GM12875 (cell line): Measurements from ENCODE around the gene RIC8A.

Experiments
- H3K4me3 ChIP-seq: one replicate; pipeline ENCODE4 v1.5.1; 2011; ENCODE audit warnings: low read depth, low read length, control low read depth
- TF ChIP-seq, protein P1 (sequence below): IDR thresholded peaks from 2 replicates; pipeline ENCODE4 v1.5.1; 2011; ENCODE audit warnings: low read depth, mild to moderate bottlenecking, control low read depth, inconsistent platforms, low read length, moderate library complexity, borderline replicate concordance; ENCODE audit not compliant: insufficient read depth

Gene RIC8A

DNA sequence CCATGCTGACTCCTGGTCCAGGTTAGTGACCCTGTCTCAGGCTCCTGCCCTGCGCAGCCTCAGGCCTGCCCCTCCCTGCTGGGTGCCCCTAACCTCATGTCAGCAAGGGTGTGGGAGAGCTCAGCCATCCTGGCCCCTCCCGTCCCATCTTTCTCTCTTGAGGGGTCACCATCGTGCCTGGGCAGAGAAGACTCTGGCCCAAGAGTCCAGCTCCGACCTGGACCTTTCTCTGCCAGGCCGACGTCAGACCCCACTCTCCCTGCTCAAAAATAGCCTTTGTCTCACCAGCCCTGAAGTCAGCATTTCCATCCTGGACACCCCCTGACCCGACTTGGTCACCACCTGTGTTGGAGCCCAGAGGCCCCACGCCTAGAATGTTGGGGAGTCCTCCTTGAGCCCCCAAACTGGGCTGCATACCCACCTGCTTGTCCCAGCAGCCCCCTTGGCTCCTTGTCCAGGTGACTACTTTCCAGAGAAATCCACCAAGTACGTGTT is 9.7 kb upstream of the RIC8A start:
- TF ChIP-seq, protein P1, sequence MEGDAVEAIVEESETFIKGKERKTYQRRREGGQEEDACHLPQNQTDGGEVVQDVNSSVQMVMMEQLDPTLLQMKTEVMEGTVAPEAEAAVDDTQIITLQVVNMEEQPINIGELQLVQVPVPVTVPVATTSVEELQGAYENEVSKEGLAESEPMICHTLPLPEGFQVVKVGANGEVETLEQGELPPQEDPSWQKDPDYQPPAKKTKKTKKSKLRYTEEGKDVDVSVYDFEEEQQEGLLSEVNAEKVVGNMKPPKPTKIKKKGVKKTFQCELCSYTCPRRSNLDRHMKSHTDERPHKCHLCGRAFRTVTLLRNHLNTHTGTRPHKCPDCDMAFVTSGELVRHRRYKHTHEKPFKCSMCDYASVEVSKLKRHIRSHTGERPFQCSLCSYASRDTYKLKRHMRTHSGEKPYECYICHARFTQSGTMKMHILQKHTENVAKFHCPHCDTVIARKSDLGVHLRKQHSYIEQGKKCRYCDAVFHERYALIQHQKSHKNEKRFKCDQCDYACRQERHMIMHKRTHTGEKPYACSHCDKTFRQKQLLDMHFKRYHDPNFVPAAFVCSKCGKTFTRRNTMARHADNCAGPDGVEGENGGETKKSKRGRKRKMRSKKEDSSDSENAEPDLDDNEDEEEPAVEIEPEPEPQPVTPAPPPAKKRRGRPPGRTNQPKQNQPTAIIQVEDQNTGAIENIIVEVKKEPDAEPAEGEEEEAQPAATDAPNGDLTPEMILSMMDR, result no peak
- H3K4me3 ChIP-seq, result no peak overlapping the region

DNA sequence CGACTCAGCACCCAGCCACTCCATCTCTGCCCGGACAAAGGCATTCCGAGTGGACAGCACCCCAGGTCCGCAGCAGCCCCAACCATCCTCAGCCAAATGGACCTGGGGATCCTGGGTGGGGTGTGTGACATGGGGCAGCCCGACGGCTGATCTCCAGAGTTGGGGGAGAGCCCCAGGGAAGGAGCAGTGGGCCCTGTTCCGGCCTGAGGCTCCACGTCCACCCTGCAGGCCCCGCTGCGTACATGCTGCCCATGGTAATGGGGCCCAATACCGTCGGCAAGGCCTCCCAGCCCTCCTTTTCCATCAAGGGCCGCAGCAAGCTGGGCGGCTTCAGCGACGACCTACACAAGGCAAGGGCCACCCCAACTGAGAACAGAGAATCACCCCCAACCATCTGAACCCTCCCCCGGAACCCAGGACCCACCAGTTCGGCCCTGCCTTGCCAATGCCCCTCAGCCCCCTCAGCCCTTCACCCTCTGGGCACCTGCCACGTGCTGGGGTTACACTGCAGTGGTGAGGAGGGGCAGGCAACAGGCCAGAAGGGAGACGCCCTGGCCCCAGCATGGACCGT is 9.2 kb upstream of the RIC8A start:
- no peak overlapping the region for H3K4me3 ChIP-seq
- TF ChIP-seq, protein P1, result no peak

DNA sequence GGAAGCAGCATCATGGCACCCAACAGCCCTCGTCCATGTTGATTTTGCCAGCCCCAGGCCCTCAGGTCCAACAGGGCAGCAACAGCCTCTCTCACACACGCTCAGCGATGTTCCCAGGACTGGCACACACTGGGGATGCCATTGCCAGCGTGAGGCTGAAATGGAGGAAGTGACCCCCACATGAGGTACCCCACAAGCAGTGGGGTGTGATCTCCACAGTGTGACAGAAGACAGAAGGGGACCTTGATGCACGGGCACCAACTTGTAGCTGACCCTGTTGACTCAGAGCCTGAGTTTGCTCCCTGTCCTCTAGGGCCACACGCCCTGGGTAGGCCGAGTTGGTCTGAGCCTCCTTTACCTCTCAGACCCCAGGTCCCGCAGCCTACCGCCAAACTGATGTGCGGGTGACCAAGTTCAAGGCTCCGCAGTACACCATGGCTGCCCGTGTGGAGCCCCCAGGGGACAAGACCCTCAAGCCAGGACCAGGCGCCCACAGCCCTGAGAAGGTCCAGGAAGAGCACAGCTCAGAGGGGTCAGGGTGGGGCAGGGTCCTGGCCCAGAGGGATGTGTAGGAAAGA is 8.4 kb upstream of the RIC8A start:
- H3K4me3 ChIP-seq, result no peak overlapping the region
- TF ChIP-seq, protein P1, result no peak

DNA sequence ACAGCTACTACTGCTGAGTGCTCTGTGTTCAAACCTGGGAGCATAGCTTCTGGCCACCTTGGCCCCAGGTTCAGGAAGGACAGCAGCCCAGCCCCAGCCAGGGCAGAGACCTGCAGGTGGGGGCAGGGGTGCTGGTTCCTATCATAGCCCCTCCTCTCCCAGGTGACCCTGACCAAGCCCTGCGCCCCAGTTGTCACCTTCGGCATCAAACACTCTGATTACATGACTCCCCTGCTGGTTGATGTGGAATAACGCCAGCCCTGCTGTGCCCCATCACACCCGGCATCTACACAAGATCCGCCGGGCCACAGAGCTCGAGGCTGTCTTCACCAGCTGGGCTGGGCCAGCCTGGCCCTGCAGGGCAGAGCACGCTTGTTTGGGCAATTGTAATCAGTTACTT is 7.7 kb upstream of the RIC8A start:
- TF ChIP-seq, protein P1, result no peak
- no peak overlapping the region for H3K4me3 ChIP-seq

DNA sequence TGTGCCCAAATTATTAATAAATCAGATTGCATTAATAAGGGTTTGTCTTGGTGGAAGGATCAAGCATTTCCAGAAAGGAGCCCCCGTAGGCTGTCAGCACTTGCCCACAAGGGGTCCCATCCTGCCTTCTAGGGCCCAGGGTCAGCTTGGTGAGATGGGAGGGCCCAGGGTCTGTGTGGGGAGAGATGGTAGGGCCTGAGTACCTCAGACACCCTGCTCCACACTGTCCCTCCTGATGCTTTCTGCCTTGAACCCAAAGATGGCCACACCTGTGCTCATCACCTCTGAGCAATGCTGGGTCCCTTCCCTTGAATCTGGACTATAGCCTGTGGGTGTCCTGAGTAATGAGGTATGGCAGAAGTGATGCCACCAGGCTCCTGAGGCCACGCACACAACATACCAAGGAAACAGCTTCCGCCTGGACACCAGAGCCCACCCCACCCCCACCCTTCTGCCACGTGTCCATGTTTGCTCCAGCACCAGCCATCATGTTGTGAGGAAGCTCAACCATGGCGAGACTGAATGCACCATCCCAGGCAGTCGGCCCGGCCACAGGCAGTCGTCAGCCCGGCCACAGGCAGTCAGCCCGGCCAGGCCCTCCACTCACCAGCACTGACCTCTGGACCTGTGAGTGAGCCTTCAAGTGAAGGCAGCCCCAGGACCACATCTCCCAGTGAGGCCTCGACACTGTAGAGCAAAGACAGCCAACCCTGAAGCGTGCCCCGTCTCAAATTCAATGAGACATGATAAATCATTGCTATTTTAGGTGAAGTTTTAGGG is 7.1 kb upstream of the RIC8A start:
- no peak overlapping the region for H3K4me3 ChIP-seq
- TF ChIP-seq, protein P1, result no peak

DNA sequence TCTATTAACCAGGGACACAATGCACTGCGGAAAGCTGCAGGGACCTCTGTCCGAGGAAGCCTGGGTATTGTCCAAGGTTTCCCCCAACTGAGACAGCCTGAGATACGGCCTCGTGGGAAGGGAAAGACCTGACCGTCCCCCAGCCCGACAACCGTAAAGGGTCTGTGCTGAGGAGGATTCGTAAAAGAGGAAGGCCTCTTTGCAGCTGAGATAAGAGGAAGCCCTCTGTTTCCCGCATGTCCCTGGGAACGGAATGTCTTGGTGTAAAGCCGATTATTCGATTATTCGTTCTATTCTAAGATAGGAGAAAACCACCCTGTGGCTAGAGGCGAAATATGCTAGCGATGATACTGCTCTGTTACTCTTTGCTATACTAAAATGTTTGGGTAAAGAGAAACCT is 5.5 kb upstream of the RIC8A start:
- TF ChIP-seq, protein P1, result no peak
- H3K4me3 ChIP-seq, result no peak overlapping the region
